Osteoblast (primary cell): ENCODE results near the gene KDR. TPM values are rescaled to one million over a fixed set of nuclear protein-coding genes. Genes with fewer than 3 reads are reported as not detected.

Experiments
- DNase-seq: peaks from one replicate; pipeline ENCODE4 v3.0.0; 2011; ENCODE audit warnings: low spot score, mixed read lengths; ENCODE audit not compliant: insufficient read length; ENCODE audit errors: missing footprints
- H2AFZ ChIP-seq: 2 replicates; pipeline ENCODE4 v1.6.0; 2011; ENCODE audit warnings: mild to moderate bottlenecking, low read length
- H3K27ac ChIP-seq: 2 replicates; pipeline ENCODE4 v1.5.1; 2011; ENCODE audit warnings: mild to moderate bottlenecking, low read depth, low read length, moderate library complexity
- H3K27me3 ChIP-seq: 2 replicates; pipeline ENCODE4 v1.6.0; 2012; ENCODE audit warnings: mild to moderate bottlenecking, control low read depth, inconsistent platforms, low read length, moderate library complexity; ENCODE audit not compliant: insufficient read depth
- H3K36me3 ChIP-seq: 2 replicates; pipeline ENCODE4 v1.5.1; 2011; ENCODE audit warnings: mild to moderate bottlenecking, low read length, control low read depth, moderate library complexity; ENCODE audit not compliant: insufficient read depth
- H3K4me1 ChIP-seq: 2 replicates; pipeline ENCODE4 v1.5.1; 2011; ENCODE audit warnings: mild to moderate bottlenecking, low read length, control low read depth, moderate library complexity; ENCODE audit not compliant: insufficient read depth
- H3K4me2 ChIP-seq: 2 replicates; pipeline ENCODE4 v1.6.0; 2011; ENCODE audit warnings: mild to moderate bottlenecking, low read length; ENCODE audit not compliant: insufficient read depth
- H3K4me3 ChIP-seq: fragments of 200-600 bp; sonication (generic); 3 replicates; pipeline ENCODE4 v1.5.1; 2012; ENCODE audit warnings: mild to moderate bottlenecking, low read length, inconsistent platforms; ENCODE audit not compliant: insufficient read depth
- H3K79me2 ChIP-seq: 2 replicates; pipeline ENCODE4 v1.6.0; 2012; ENCODE audit warnings: mild to moderate bottlenecking, low read length, control low read depth, inconsistent platforms; ENCODE audit not compliant: insufficient read depth
- H3K9me3 ChIP-seq: 2 replicates; pipeline ENCODE4 v1.5.1; 2011; ENCODE audit warnings: low read depth, low read length, control low read depth
- H4K20me1 ChIP-seq: 2 replicates; pipeline ENCODE4 v1.6.0; 2012; ENCODE audit warnings: mild to moderate bottlenecking, low read length, control low read depth; ENCODE audit not compliant: insufficient read depth
- total RNA-seq: library from RNA; depleted of rRNA; stranded (reverse); fragments of >200 nt; gene quantifications from 2 replicates; pipeline ENCODE4 v1.2.3, GENCODE V29; 2012
- TF ChIP-seq, protein P1 (sequence below): IDR thresholded peaks from 2 replicates; pipeline ENCODE4 v1.5.1; 2011; ENCODE audit warnings: mild to moderate bottlenecking, low read depth, low read length, moderate library complexity; ENCODE audit errors: extremely low read depth

Gene KDR
- total RNA-seq, 1 donor, result not detected

DNA sequence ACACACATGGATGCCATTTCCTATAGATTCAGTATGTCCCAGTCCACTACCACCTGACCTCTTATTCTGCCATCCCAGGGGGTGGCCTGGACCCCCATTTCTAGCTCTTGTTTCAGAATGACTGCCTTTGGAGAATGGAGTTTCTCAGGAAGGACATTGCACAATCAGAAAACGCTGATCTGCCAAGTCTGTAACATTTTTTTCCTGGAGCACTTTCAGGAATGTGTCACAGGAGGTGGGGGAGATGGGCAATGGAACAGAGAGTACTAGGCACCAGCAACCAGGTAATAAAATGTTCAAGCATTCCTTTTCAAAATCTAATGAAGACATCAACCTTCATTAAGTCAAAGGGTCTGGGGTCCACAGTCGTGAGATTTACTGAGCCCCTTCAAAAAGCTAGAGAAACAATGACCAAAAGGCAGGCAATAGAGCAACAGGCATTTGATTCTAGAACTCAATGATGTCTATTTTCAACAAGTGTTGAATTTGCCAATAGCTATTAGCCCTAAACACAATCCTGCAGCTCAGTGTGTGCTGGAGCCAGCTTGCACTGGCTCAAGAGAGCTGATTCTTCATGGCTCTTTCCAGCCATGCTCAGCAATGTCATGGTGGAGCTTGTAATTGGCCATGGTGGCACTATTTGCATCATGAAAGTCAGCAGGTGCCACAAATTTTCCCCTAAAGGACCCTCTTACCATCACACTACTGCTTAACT, 87.1 kb downstream of the KDR start:
- Histone ChIP-seq H2AFZ (no peak overlapping the region), H4K20me1 (no peaks in the 10 kb centered on the region), H3K36me3 (no peaks in the 10 kb centered on the region), H3K4me2 (no peak overlapping the region), H3K27ac (no peak overlapping the region), H3K9me3 (no peaks in the 10 kb centered on the region), H3K4me3 (no peak overlapping the region), H3K79me2 (no peaks in the 10 kb centered on the region), H3K27me3 (no peaks in the 10 kb centered on the region), H3K4me1 (no peaks in the 10 kb centered on the region)
- TF ChIP-seq, protein P1, sequence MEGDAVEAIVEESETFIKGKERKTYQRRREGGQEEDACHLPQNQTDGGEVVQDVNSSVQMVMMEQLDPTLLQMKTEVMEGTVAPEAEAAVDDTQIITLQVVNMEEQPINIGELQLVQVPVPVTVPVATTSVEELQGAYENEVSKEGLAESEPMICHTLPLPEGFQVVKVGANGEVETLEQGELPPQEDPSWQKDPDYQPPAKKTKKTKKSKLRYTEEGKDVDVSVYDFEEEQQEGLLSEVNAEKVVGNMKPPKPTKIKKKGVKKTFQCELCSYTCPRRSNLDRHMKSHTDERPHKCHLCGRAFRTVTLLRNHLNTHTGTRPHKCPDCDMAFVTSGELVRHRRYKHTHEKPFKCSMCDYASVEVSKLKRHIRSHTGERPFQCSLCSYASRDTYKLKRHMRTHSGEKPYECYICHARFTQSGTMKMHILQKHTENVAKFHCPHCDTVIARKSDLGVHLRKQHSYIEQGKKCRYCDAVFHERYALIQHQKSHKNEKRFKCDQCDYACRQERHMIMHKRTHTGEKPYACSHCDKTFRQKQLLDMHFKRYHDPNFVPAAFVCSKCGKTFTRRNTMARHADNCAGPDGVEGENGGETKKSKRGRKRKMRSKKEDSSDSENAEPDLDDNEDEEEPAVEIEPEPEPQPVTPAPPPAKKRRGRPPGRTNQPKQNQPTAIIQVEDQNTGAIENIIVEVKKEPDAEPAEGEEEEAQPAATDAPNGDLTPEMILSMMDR, result no peak
- DNase-seq, result no peak

DNA sequence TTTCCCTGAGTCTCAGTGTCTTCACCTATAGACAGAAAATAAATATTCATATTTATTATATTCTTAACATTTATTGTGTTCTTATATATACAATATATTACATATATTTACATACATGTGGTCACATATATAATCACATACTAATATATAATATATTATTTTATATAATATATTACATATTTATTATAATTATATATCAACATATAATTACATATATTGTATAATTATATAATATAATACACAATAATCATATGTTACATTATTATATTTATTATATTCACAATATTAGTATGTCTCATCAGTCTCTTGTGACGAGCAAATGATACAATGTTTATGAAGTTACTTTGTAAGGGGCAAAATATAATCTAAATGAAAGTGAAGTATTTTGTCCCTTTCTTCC, 87.7 kb downstream of the KDR start:
- Histone ChIP-seq H3K4me2 (no peak overlapping the region), H3K9me3 (no peaks in the 10 kb centered on the region), H3K4me3 (no peak overlapping the region), H3K79me2 (no peaks in the 10 kb centered on the region), H3K27ac (no peak overlapping the region), H3K4me1 (no peaks in the 10 kb centered on the region), H4K20me1 (no peaks in the 10 kb centered on the region), H3K27me3 (no peaks in the 10 kb centered on the region), H2AFZ (no peak overlapping the region), H3K36me3 (no peaks in the 10 kb centered on the region)
- TF ChIP-seq, protein P1, result no peak
- DNase-seq, result no peak

DNA sequence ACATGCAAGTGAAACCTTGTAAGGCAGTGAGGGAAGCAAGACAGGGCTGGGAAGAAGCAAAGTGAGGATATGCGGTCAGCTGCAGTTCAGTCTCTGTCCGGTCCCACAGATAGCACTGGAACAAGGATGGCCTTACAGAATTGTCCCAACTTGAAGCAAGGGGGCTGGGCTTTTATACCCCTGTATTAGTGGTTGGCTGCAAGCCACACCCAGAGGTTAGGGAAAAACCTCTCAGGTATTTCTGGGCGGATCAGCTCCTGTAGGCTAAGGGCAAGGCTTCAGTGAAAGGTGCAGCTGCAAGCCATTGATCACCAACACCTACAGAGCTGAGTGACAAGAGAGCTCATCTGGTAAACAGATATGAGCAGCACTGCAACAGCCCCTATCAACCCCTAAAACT, 89.0 kb downstream of the KDR start:
- Histone ChIP-seq H3K27me3 (no peaks in the 10 kb centered on the region), H3K9me3 (no peaks in the 10 kb centered on the region), H3K27ac (no peak overlapping the region), H3K4me2 (no peak overlapping the region), H3K4me1 (no peaks in the 10 kb centered on the region), H3K4me3 (no peak overlapping the region), H3K36me3 (no peaks in the 10 kb centered on the region), H4K20me1 (no peaks in the 10 kb centered on the region), H3K79me2 (no peaks in the 10 kb centered on the region), H2AFZ (no peak overlapping the region)
- DNase-seq, result peak; percentile 19
- TF ChIP-seq, protein P1, result no peak

DNA sequence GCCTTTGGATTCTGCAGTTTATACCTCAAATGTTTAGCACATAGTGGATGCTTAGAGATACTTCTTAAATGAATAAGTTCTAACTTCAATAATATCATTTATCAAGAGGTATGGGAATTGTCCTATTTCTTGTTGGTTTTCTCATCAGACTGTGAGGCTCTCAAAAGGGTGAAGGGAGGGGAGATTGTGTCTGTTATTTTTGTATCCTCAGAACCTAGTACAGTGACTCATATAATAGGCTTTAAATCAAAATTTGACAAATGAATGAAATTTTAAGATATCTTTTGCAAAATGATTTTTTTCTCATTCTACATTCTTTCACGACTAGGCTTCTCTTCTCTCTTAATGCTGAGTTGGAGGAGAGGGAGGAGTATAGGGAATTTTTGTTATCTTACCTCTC, 89.5 kb downstream of the KDR start:
- no peaks in the 10 kb centered on the region for H3K36me3 ChIP-seq
- H3K4me1 ChIP-seq, result no peaks in the 10 kb centered on the region
- no peaks in the 10 kb centered on the region for H3K9me3 ChIP-seq
- no peaks in the 10 kb centered on the region for H4K20me1 ChIP-seq
- TF ChIP-seq, protein P1, result no peak
- H3K27me3 ChIP-seq, result no peaks in the 10 kb centered on the region
- H3K4me3 ChIP-seq, result no peak overlapping the region
- DNase-seq, result no peak
- H3K4me2 ChIP-seq, result no peak overlapping the region
- H3K27ac ChIP-seq, result no peak overlapping the region
- H3K79me2 ChIP-seq, result no peaks in the 10 kb centered on the region
- H2AFZ ChIP-seq, result no peak overlapping the region
